Measurements from ENCODE around the gene ANO2.

- no peak for TF ChIP-seq CTCF (IDR thresholded peaks at IDR 0.05)
- no peak for TF ChIP-seq POLR2AphosphoS5 (IDR thresholded peaks at IDR 0.05)
- TF ChIP-seq POLR2A (IDR thresholded peaks at IDR 0.05) = no peak
- no peak for TF ChIP-seq EP300 (IDR thresholded peaks at IDR 0.05)
Observed at GRCh38 chr12:5650281-5650680, 294.8 kb downstream of the ANO2 start.

Data from stomach (tissue), 4 donors.